Parathyroid adenoma (tissue), 2 donors: ENCODE results near the gene SLC11A1.
A peak's percentile ranks its signal among the peaks of the same experiment; 100 is the strongest.

Experiments used
- H2AFZ ChIP-seq: fragments of 300-600 bp; sonication (generic); one replicate; pipeline ENCODE4 v1.7.0; 2017; ENCODE audit warnings: antibody characterized with exemption, mild to moderate bottlenecking
- H3K27ac ChIP-seq: fragments of 300-600 bp; sonication (generic); one replicate; pipeline ENCODE4 v1.7.0; 2017
- H3K27me3 ChIP-seq: fragments of 300-600 bp; sonication (generic); one replicate; pipeline ENCODE4 v1.7.0; 2017; ENCODE audit warnings: low read length; ENCODE audit not compliant: control insufficient read depth, insufficient read depth
- H3K36me3 ChIP-seq: fragments of 300-600 bp; sonication (generic); one replicate; pipeline ENCODE4 v1.7.0; 2017; ENCODE audit warnings: low read length; ENCODE audit not compliant: control insufficient read depth, insufficient read depth
- H3K4me1 ChIP-seq: fragments of 300-600 bp; sonication (generic); one replicate; pipeline ENCODE4 v1.7.0; 2017; ENCODE audit warnings: control low read depth
- H3K4me2 ChIP-seq: fragments of 300-600 bp; sonication (generic); one replicate; pipeline ENCODE4 v1.7.0; 2017; ENCODE audit warnings: low read length
- H3K4me3 ChIP-seq: fragments of 300-600 bp; sonication (generic); one replicate; pipeline ENCODE4 v1.7.0; 2017; ENCODE audit warnings: low read depth, low read length
- H3K79me2 ChIP-seq: fragments of 300-600 bp; sonication (generic); one replicate; pipeline ENCODE4 v1.7.0; 2017; ENCODE audit warnings: control low read depth
- H3K9ac ChIP-seq: fragments of 300-600 bp; sonication (generic); one replicate; pipeline ENCODE4 v1.7.0; 2017; ENCODE audit warnings: mild to moderate bottlenecking
- H3K9me3 ChIP-seq: fragments of 300-600 bp; sonication (generic); one replicate; pipeline ENCODE4 v1.7.0; 2017; ENCODE audit warnings: low read length; ENCODE audit not compliant: control insufficient read depth
- CTCF ChIP-seq: fragments of 300-600 bp; sonication (generic); IDR thresholded peaks from one replicate; pipeline ENCODE4 v1.7.0; 2017; ENCODE audit warnings: antibody characterized with exemption, mild to moderate bottlenecking
- donor health status: primary hyperparathyroidism.

Gene SLC11A1

GRCh38 chr2:218368150-218368528, 13.9 kb upstream of the SLC11A1 start:
- H3K4me2 ChIP-seq = peak overlapping the region; percentile 81
- H3K9ac ChIP-seq = no peak overlapping the region
- H3K4me3 ChIP-seq = peak overlapping the region; percentile 65
- H3K9me3 ChIP-seq = no peaks in the 10 kb centered on the region
- no peaks in the 10 kb centered on the region for H3K27me3 ChIP-seq
- H3K4me1 ChIP-seq = peaks cover 4% of the 10 kb centered on the region
- no peaks in the 10 kb centered on the region for H3K79me2 ChIP-seq
- TF ChIP-seq CTCF = no peak
- H3K27ac ChIP-seq = peak overlapping the region; percentile 85
- H2AFZ ChIP-seq = peak overlapping the region; percentile 96
- no peaks in the 10 kb centered on the region for H3K36me3 ChIP-seq

- Histone ChIP-seq H3K4me2 (no peak overlapping the region), H3K4me1 (peaks cover 4% of the 10 kb centered on the region), H2AFZ (peak overlapping the region; percentile 96), H3K36me3 (no peaks in the 10 kb centered on the region), H3K27ac (peak overlapping the region; percentile 49), H3K27me3 (no peaks in the 10 kb centered on the region), H3K79me2 (no peaks in the 10 kb centered on the region), H3K9me3 (no peaks in the 10 kb centered on the region), H3K9ac (no peak overlapping the region), H3K4me3 (no peak overlapping the region)
- no peak for TF ChIP-seq CTCF
Measured at GRCh38 chr2:218368621-218369153, 13.4 kb upstream of the SLC11A1 start.

- Histone ChIP-seq H3K9ac (no peak overlapping the region), H3K27ac (no peak overlapping the region), H3K4me1 (peaks cover 4% of the 10 kb centered on the region), H3K9me3 (no peaks in the 10 kb centered on the region), H3K4me2 (no peak overlapping the region), H3K4me3 (no peak overlapping the region), H3K36me3 (no peaks in the 10 kb centered on the region), H2AFZ (peak overlapping the region; percentile 96), H3K79me2 (no peaks in the 10 kb centered on the region), H3K27me3 (no peaks in the 10 kb centered on the region)
- no peak for TF ChIP-seq CTCF
Measured at GRCh38 chr2:218369330-218369729, 12.7 kb upstream of the SLC11A1 start.

- Histone ChIP-seq H3K4me2 (no peak overlapping the region), H3K79me2 (no peaks in the 10 kb centered on the region), H3K36me3 (no peaks in the 10 kb centered on the region), H3K27me3 (no peaks in the 10 kb centered on the region), H2AFZ (no peak overlapping the region), H3K4me1 (peaks cover 4% of the 10 kb centered on the region), H3K9ac (no peak overlapping the region), H3K4me3 (no peak overlapping the region), H3K9me3 (no peaks in the 10 kb centered on the region), H3K27ac (peak overlapping the region; percentile 17)
- TF ChIP-seq CTCF = no peak
Measured at GRCh38 chr2:218370410-218371063, 11.5 kb upstream of the SLC11A1 start.

GRCh38 chr2:218371983-218372350, 10.1 kb upstream of the SLC11A1 start:
- H3K4me3 ChIP-seq = no peak overlapping the region
- H3K27me3 ChIP-seq = no peaks in the 10 kb centered on the region
- H3K4me1 ChIP-seq = peaks cover 4% of the 10 kb centered on the region

More at GRCh38 chr2:218371983-218372350, 10.1 kb upstream of the SLC11A1 start:
- TF ChIP-seq CTCF = no peak
- no peak overlapping the region for H2AFZ ChIP-seq
- H3K9me3 ChIP-seq = no peaks in the 10 kb centered on the region
- no peaks in the 10 kb centered on the region for H3K79me2 ChIP-seq
- H3K9ac ChIP-seq = no peak overlapping the region
- no peak overlapping the region for H3K27ac ChIP-seq
- no peak overlapping the region for H3K4me2 ChIP-seq
- no peaks in the 10 kb centered on the region for H3K36me3 ChIP-seq
